Nucleus accumbens (tissue), 56 donors: ENCODE measurements around the gene RAB4A.
"Not testable (repeated sequence)": the region's sequence is repeated elsewhere in the genome, so short reads cannot be mapped to it uniquely, and the experiment has no call there.

Experiments used
- DNase-seq, 56 donors: peaks; one replicate each; lab custom pipeline; 2025; lab: John Stamatoyannopoulos, UW

RAB4A gene

GRCh38 chr1:229326601-229327000 is 55.7 kb downstream of the RAB4A start:
- no peak for DNase-seq

GRCh38 chr1:229327765-229328164 is 56.9 kb downstream of the RAB4A start:
- not testable (repeated sequence) for DNase-seq

GRCh38 chr1:229328598-229329362 is 57.9 kb downstream of the RAB4A start:
- DNase-seq = no peak

GRCh38 chr1:229334269-229334668 is 63.4 kb downstream of the RAB4A start:
- DNase-seq = no peak

- no peak for DNase-seq
Measured at GRCh38 chr1:229334716-229335115, 63.8 kb downstream of the RAB4A start.

- no peak for DNase-seq
Measured at GRCh38 chr1:229336345-229336744, 65.4 kb downstream of the RAB4A start.

GRCh38 chr1:229339086-229339485 is 68.2 kb downstream of the RAB4A start:
- no peak for DNase-seq

GRCh38 chr1:229339520-229339919 is 68.6 kb downstream of the RAB4A start:
- DNase-seq = no peak

- peak in 27 of 56 donors; percentile 6 to 64 (median 23) for DNase-seq
Measured at GRCh38 chr1:229340496-229340895, 69.6 kb downstream of the RAB4A start.

- peak in 54 of 56 donors; percentile 56 to 94 (median 84) for DNase-seq
Measured at GRCh38 chr1:229341774-229342655, 71.1 kb downstream of the RAB4A start.

- DNase-seq = peak in 49 of 56 donors; percentile 13 to 84 (median 72)
Measured at GRCh38 chr1:229342656-229343569, 72.0 kb downstream of the RAB4A start, which contains the start of gene CCSAP. Gene CCSAP (minus strand): TSS chr1:229343047. CDS start chr1:229342465, 582 bp downstream.

- DNase-seq = no peak
Measured at GRCh38 chr1:229344139-229344538, 73.2 kb downstream of the RAB4A start.

GRCh38 chr1:229344937-229345684 is 74.2 kb downstream of the RAB4A start:
- no peak for DNase-seq

GRCh38 chr1:229347528-229347927 is 76.6 kb downstream of the RAB4A start:
- no peak for DNase-seq

GRCh38 chr1:229349463-229350385 is 78.8 kb downstream of the RAB4A start:
- DNase-seq = no peak

GRCh38 chr1:229352975-229353374 is 82.1 kb downstream of the RAB4A start:
- no peak for DNase-seq

- no peak for DNase-seq
Measured at GRCh38 chr1:229354226-229354625, 83.3 kb downstream of the RAB4A start.
